Fibroblast of lung (primary cell): ENCODE data around the gene SYNJ2.

Source experiments
- EZH2 ChIP-seq: IDR thresholded peaks from 2 replicates; pipeline ENCODE4 v1.5.1; 2012; ENCODE audit warnings: low read length, control low read depth, mild to moderate bottlenecking; ENCODE audit errors: missing control alignments
- TF ChIP-seq, protein P1 (sequence below), 2 donors: IDR thresholded peaks in 1 of 2; conservative IDR thresholded peaks in 1 of 2; 1 replicate in 1 of 2; 2 replicates in 1 of 2; pipeline ENCODE4 v1.5.1; 2011 to 2012; ENCODE audit warnings: low read length in 2 of 2, control low read depth in 1 of 2, inconsistent platforms in 1 of 2, low read depth in 1 of 2, mild to moderate bottlenecking in 1 of 2

GRCh38 chr6:157991067-157991432, 9.4 kb downstream of the SYNJ2 start:
- TF ChIP-seq, protein P1, sequence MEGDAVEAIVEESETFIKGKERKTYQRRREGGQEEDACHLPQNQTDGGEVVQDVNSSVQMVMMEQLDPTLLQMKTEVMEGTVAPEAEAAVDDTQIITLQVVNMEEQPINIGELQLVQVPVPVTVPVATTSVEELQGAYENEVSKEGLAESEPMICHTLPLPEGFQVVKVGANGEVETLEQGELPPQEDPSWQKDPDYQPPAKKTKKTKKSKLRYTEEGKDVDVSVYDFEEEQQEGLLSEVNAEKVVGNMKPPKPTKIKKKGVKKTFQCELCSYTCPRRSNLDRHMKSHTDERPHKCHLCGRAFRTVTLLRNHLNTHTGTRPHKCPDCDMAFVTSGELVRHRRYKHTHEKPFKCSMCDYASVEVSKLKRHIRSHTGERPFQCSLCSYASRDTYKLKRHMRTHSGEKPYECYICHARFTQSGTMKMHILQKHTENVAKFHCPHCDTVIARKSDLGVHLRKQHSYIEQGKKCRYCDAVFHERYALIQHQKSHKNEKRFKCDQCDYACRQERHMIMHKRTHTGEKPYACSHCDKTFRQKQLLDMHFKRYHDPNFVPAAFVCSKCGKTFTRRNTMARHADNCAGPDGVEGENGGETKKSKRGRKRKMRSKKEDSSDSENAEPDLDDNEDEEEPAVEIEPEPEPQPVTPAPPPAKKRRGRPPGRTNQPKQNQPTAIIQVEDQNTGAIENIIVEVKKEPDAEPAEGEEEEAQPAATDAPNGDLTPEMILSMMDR (conservative IDR thresholded peaks at IDR 0.05 in 1 of 2, IDR thresholded peaks at IDR 0.05 in 1 of 2; ENCODE audit: low read depth in 1 of 2, low read length in 2 of 2): no peak
- TF ChIP-seq EZH2: no peak
